Tongue (tissue), 2 donors: ENCODE results near the gene NDUFA3. TPM values are rescaled to one million over a fixed set of nuclear protein-coding genes. Genes with fewer than 3 reads are reported as not detected.

Experiments used
- DNase-seq: peaks from one replicate; pipeline ENCODE4 v3.0.0-alpha.2; 2015
- total RNA-seq: library from RNA; depleted of rRNA; stranded (reverse); fragments of >200 nt; gene quantifications from one replicate; pipeline ENCODE4 v1.2.3, GENCODE V29; 2014

NDUFA3 gene
- total RNA-seq, 1 donor from 2014 or later, result 2.2 TPM

DNA sequence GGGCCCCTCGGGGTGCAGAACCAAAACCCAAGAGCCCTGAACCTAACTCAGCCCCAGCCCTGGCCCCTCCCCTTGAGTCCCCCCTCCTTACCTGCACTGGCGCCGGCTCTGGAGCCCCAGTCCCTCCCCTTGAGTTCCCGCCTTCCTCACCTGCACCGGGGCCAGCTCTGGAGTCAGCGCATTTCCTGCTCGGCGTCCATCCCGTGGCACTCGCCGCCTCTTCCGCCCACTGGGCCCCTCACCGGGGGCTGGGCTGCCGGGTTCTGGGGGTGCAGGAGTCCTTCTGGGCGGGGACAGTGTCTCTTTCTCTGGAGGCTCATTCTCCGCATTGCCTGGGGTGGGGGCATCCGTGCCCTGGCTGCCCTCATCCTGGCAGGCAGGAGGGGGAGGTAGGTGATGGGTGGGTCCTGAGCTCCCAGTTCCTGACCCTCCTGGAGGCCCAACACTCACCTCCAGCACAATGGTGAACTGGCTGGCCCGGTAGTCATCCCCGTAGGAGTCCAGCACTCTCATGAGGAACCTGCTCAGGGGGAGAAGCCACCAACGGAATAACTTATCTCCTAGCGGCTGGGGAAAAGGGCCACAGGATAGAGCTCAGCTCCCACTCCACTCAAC, 5.3 kb downstream of the NDUFA3 start:
- no peak for DNase-seq

DNA sequence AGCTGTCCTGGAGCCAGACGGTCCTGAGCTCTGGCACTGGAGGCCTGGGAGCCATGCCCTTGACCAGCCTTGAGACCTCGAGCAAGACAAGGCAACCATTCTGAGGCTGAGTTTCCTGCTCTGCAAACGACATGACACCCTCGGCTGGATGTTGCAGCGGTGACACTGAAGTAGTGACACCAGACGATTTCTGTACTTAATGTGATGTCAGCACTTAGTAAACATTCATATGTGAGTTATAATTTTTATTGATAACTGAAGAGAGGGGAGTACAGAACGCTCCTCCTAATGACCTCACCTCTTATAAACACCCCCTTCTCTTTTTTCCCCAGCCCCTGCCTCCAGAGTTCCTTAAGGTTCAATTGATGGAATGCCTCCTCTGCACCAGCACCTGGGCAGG, 5.8 kb downstream of the NDUFA3 start:
- no peak for DNase-seq

- DNase-seq, result no peak
Observed at GRCh38 chr19:54109651-54110050, 7.0 kb downstream of the NDUFA3 start.

GRCh38 chr19:54114340-54115108, 11.9 kb downstream of the NDUFA3 start:
- no peak for DNase-seq

GRCh38 chr19:54115109-54116063, 12.7 kb downstream of the NDUFA3 start, which contains the start of the genes PRPF31 and TFPT:
Gene PRPF31 (plus strand): TSS chr19:54115754. CDS start chr19:54118279, 2,525 bp downstream.
Gene TFPT (minus strand): TSS chr19:54115657. CDS start chr19:54115269, 388 bp downstream.
- DNase-seq, result peak; percentile 99

GRCh38 chr19:54121259-54121658, 18.6 kb downstream of the NDUFA3 start:
- no peak for DNase-seq

- no peak for DNase-seq
Observed at GRCh38 chr19:54123682-54124081, 21.0 kb downstream of the NDUFA3 start.

GRCh38 chr19:54124393-54124792, 21.7 kb downstream of the NDUFA3 start:
- no peak for DNase-seq

GRCh38 chr19:54125713-54126112, 23.1 kb downstream of the NDUFA3 start:
- no peak for DNase-seq

DNA sequence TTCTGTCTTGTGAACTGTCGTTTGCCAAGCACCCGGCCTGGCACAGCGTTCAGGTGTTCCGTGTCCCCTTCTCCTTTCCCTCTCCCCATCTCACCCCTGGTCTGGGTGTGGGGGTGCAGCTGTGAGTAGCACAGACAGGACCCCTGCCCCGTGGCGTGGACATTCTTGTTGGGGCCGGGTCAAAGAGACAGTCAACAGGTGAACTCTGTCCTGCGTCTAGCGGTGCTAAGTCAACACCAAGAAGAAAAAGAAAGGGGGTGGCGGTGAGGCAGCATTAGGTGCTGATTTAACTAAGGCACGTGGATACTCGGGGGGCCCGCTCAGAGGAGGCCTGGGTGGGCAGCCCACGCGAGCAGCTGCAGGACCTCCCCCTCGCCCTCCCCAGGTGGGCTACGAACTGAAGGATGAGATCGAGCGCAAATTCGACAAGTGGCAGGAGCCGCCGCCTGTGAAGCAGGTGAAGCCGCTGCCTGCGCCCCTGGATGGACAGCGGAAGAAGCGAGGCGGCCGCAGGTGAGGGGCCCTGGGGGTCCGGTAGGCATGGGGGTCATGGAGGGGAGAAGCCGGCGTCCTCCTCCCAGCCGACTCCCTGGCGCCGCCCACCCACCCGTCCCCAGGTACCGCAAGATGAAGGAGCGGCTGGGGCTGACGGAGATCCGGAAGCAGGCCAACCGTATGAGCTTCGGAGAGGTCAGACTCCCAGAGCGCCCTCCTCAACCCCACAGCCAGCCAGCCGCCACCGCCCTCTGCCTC, 25.2 kb downstream of the NDUFA3 start:
- DNase-seq, result no peak

- DNase-seq, result no peak
Observed at GRCh38 chr19:54128441-54128725, 25.7 kb downstream of the NDUFA3 start.

DNA sequence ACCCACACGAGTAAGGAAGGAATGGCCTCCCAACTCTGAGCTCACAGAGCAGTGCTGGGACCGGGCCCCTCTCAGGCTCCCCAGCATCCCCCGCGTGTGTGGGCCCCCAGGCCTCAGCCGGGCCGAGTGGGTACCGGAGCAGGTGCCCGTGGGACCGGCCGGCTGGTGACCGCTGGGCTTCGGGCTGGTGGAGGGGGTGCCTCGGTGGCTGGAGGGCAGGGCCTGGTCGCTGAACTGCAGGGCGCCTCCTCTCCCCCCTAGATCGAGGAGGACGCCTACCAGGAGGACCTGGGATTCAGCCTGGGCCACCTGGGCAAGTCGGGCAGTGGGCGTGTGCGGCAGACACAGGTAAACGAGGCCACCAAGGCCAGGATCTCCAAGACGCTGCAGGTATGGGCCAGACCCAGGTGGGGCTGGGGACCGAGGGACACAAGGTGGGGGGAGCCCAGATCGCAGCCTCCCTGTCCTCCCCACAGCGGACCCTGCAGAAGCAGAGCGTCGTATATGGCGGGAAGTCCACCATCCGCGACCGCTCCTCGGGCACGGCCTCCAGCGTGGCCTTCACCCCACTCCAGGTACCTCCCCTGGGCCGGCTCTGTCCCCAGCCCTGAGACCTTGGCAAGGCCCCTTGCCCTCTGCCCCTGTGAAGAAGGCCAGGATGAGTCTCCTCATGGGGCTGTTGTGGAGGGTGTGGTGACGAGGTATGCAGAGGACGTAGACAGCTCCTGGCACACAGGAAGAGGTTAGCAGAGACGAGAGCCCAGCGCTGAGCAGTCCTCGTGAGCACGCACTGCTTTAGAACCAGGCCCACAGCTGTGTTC, 26.4 kb downstream of the NDUFA3 start:
- DNase-seq, result no peak

DNA sequence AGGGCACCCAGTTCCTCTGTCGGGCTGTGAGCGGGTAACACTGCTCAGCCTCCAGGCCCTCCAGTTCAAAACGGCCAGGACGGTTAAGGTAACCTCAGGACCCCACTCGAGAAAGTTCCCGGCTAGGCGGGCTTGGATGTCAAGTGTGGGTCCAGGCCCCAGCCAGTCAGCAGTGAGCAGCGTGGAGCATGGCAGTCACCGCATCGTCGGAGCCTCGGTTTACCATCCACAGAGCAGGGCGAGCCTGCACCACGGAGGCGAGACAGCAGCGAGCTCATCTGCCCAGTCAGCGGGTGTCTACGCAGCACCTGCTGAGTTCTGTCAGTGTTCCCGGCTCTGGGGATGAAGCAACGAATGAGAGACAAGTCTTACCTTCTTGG, 27.0 kb downstream of the NDUFA3 start:
- DNase-seq, result no peak

GRCh38 chr19:54133312-54133956, 30.8 kb downstream of the NDUFA3 start:
- peak; percentile 34 for DNase-seq

DNA sequence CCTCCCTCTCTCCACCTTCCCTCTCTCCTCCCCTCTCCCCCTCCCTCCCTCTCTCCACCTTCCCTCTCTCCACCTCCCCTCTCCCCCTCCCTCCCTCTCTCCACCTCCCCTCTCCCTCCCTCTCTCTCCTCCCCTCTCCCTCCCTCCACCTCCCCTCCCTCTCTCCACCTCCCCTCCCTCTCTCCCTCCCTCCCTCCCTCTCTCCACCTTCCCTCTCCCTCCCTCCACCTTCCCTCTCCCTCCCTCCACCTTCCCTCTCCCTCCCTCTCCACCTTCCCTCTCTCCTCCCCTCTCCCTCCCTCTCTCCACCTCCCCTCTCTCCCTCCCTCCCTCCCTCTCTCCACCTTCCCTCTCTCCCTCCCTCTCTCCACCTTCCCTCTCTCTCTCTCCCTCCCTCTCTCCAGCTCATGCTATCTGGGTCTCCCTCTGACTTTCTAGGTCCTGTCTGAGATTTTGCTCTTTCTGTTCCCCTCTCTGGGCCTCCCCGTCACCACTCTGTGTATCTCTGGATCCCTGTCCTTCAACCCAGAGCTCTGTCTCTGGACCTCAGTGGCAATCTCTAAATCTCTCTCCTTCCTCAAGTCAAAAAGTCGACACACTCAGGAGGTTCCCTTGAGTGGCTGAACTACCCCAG, 31.4 kb downstream of the NDUFA3 start:
- DNase-seq, result no peak

DNA sequence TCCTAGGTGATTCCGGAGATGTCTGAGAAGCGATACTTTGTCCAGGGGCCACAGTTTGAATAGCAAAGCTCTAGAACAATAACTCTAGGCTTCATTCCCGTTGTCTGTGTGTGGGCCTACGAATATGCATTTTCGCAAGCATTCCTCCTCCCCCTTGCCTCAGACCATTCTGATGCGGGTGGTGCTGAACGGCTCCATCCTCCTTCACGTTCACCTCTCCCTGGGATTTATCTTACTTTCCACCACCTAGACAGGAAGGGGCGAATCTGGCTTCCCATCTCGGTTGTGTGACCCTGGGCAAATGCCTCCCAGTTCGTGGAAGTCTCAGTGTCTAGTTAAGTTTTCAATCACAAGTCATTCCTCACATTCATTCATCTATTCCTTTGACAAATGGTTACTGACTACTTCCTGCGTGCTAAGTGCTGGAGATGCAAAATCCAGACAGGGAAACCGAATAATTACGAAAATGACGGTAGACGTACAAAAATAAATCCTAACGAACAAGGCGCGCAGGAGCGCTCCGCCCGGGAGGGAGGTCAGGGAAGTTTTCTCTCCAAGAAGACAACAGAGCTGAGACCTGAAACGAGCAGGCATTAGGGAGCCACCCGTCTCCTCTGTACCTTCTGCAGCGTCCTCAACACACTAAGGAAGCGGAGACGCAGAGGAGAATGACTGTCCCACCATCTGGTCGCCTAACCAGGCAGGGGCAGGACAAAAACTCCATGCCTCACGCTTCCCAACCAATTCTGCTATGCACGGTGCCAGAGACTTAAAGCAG, 33.6 kb downstream of the NDUFA3 start:
- no peak for DNase-seq

- peak; percentile 100 for DNase-seq
Observed at GRCh38 chr19:54136864-54137698, 34.4 kb downstream of the NDUFA3 start.
